Measurements from ENCODE around the gene ALOX5AP. TPM values are rescaled to one million over a fixed set of nuclear protein-coding genes. Genes with fewer than 3 reads are reported as not detected.

ALOX5AP gene
- total and polyA plus RNA-seq, 9 of the 15 experiments (the other 6 are each of a cell fraction or from before 2014, with no cell fraction given): 0.31 TPM; not detected in 8

- TF ChIP-seq ZNF609 (CRISPR knock-in tag; IDR thresholded peaks at IDR 0.05; ENCODE audit: borderline replicate concordance) (no peak), MCM5 (IDR thresholded peaks at IDR 0.05; ENCODE audit: low read depth) (no peak), ZKSCAN1 (IDR thresholded peaks at IDR 0.05; ENCODE audit: low read depth, low read length) (no peak), HMGN3 (IDR thresholded peaks at IDR 0.05; ENCODE audit: borderline replicate concordance, extremely low read depth, insufficient read length, low read depth, low read length) (no peak)
Measured at GRCh38 chr13:30805132-30805537, 69.8 kb downstream of the ALOX5AP start (continued).

GRCh38 chr13:30805603-30806011 is 70.3 kb downstream of the ALOX5AP start:
- no TSS peak for BruUV-seq (replicated peaks)
- 3% methylated on average over 7 of the region's 7 CpGs for WGBS (ENCODE audit: insufficient coverage, low coverage, missing lambda C conversion rate)
- FAIRE-seq: no peak
- Histone ChIP-seq H3K27me3 (ENCODE audit: control insufficient read depth in 2 of 2, insufficient read depth in 2 of 2, low read length in 2 of 2) (peaks cover 5 to 40% of the 10 kb centered on the region in 2 experiments; a peak in 4 of 5 replicates), H3K9me1 (ENCODE audit: control insufficient read depth, insufficient read depth, low read length) (no peaks in the 10 kb centered on the region), H3K36me3 (ENCODE audit: control insufficient read depth, insufficient read depth, low read length) (no peaks in the 10 kb centered on the region), H3K4me2 (ENCODE audit: insufficient read depth, low read length) (no peak overlapping the region), H3K79me2 (ENCODE audit: control insufficient read depth, insufficient read depth, low read length) (no peaks in the 10 kb centered on the region), H2AFZ (ENCODE audit: low read depth, low read length) (no peak overlapping the region), H3K9me3 (replicated peaks; ENCODE audit: control insufficient read depth, insufficient read depth, low read depth, low read length) (no peaks in the 10 kb centered on the region), H3K27ac (ENCODE audit: extremely low read depth, low read depth, low read length) (no peak overlapping the region), H3K4me1 (replicated peaks in 1 of 2; ENCODE audit: control insufficient read depth in 2 of 2, insufficient read depth in 2 of 2, low read length in 2 of 2) (peaks cover 0 to 6% of the 10 kb centered on the region in 2 experiments; a peak in 2 of 5 replicates), H4K20me1 (replicated peaks; ENCODE audit: control insufficient read depth, insufficient read depth, low read length) (no peaks in the 10 kb centered on the region), H3K9ac (ENCODE audit: insufficient read depth in 1 of 2, low read depth in 2 of 2, low read length in 2 of 2) (no peak overlapping the region), H3K4me3 (no peak overlapping the region)
- no peak for DNase-seq (ENCODE audit: extremely low read depth in 1 of 4, low spot score in 3 of 4)
- in situ Hi-C loops (cut with MboI) (loop anchor here (10.0 kb wide), 1 partner anchor 661 kb away; no protein-coding TSS in a partner anchor), intact Hi-C loops (cut with micrococcal nuclease) (no loop called here)
- ATAC-seq: no peak
- ChIA-PET CTCF (ENCODE audit: low intra/inter-chr PET ratio) (no interaction called here), POLR2A (interaction anchor here (0.6 kb wide), 1 partner anchor 54 kb away, joined by 3 read pairs; no protein-coding TSS in a partner anchor)
- no peak for TF ChIP-seq PRPF4 (IDR thresholded peaks at IDR 0.05; ENCODE audit: insufficient read depth, low read depth, low read length, poor library complexity, severe bottlenecking)
- no peak for TF ChIP-seq ILK (tag; IDR thresholded peaks at IDR 0.05; ENCODE audit: borderline replicate concordance, low read depth)
- TF ChIP-seq RREB1 (CRISPR knock-in tag; IDR thresholded peaks at IDR 0.05): no peak

All from K562 (cell line).